Activated naive CD8-positive, alpha-beta T cell treated with anti-CD3 and anti-CD28 coated beads for 36 hours (primary cell): ENCODE measurements around the gene TPST2. TPM values are rescaled to one million over a fixed set of nuclear protein-coding genes. Genes with fewer than 3 reads are reported as not detected.

Experiments
- DNase-seq: peaks from one replicate; pipeline ENCODE4 v3.0.0; 2021
- H3K27ac Mint-ChIP-seq: one replicate; pipeline ENCODE4 v1.8.0; 2022; ENCODE audit warnings: mild to moderate bottlenecking, moderate library complexity, mixed read lengths
- H3K27me3 Mint-ChIP-seq: one replicate; pipeline ENCODE4 v1.8.0; 2022; ENCODE audit warnings: mild to moderate bottlenecking, mixed read lengths
- H3K36me3 Mint-ChIP-seq: one replicate; pipeline ENCODE4 v1.8.0; 2021; ENCODE audit warnings: mild to moderate bottlenecking, mixed read lengths
- H3K4me1 Mint-ChIP-seq: one replicate; pipeline ENCODE4 v1.8.0; 2021; ENCODE audit warnings: mixed read lengths
- H3K4me3 Mint-ChIP-seq: one replicate; pipeline ENCODE4 v1.8.0; 2022; ENCODE audit warnings: mild to moderate bottlenecking, moderate library complexity, mixed read lengths
- H3K9me3 Mint-ChIP-seq: one replicate; pipeline ENCODE4 v1.8.0; 2022; ENCODE audit warnings: mixed read lengths
- total RNA-seq, 2 experiments: library from RNA; stranded (reverse); gene quantifications; one replicate each; pipeline ENCODE4 v1.2.3, GENCODE V29; 2021

Gene TPST2
- total RNA-seq, 2 experiments from 2014 or later: 32.1 to 35.0 TPM

DNA sequence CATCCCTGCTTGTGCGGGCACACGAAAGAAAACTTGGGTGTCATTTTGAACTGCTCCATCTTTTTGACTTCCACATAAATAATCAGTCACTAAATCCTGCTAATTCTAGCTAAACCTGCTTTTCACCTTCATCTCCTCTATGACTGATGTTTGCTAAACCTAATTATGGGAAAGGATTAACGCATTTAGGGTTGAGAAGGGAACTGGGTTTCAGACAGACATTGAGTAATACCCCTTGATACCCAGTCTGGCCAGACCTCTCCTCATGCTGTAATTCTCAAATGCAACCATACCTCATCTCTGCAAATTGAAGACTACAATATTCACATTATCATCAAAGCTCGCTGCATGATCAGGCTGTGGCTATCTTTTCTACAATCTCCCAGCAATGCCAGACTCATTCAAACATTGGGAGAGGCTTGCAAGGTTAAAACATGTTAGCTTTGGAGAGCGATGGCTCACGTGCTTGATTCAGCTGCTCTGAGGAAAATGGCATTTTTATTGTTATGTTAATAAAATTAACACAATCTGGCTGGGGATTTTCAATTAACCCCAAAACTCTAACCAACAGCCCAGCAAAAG is 108.7 kb downstream of the TPST2 start:
- Mint-ChIP-seq H3K27me3 (no peaks in the 10 kb centered on the region), H3K27ac (peak overlapping the region; percentile 96), H3K36me3 (peaks cover 32% of the 10 kb centered on the region), H3K4me3 (peak overlapping the region; percentile 90), H3K4me1 (peaks cover 65% of the 10 kb centered on the region), H3K9me3 (no peaks in the 10 kb centered on the region)
- DNase-seq: no peak

DNA sequence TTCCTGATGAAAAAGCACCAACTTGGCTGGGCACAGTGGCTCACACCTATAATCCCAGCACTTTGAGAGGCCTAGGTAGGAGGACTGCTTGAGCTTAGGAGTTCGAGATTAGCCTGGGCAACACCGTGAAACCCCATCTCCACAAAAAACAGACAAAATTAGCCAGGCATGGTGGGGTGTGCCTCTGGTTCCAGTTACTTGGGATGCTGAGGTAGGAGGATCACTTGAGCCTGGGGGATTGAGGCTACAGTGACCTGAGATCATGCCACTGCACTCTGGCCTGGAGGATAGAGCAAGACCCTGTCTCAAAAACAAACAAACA is 109.4 kb downstream of the TPST2 start:
- Mint-ChIP-seq H3K36me3 (peaks cover 32% of the 10 kb centered on the region), H3K4me1 (peaks cover 58% of the 10 kb centered on the region), H3K27ac (peak overlapping the region; percentile 59), H3K4me3 (peak overlapping the region; percentile 90), H3K27me3 (no peaks in the 10 kb centered on the region), H3K9me3 (no peaks in the 10 kb centered on the region)
- no peak for DNase-seq

GRCh38 chr22:26479792-26480610 is 109.9 kb downstream of the TPST2 start:
- Mint-ChIP-seq H3K9me3 (no peaks in the 10 kb centered on the region), H3K4me1 (peaks cover 53% of the 10 kb centered on the region), H3K36me3 (peaks cover 32% of the 10 kb centered on the region), H3K27ac (peak overlapping the region; percentile 59), H3K4me3 (peak overlapping the region; percentile 90), H3K27me3 (no peaks in the 10 kb centered on the region)
- DNase-seq: no peak

DNA sequence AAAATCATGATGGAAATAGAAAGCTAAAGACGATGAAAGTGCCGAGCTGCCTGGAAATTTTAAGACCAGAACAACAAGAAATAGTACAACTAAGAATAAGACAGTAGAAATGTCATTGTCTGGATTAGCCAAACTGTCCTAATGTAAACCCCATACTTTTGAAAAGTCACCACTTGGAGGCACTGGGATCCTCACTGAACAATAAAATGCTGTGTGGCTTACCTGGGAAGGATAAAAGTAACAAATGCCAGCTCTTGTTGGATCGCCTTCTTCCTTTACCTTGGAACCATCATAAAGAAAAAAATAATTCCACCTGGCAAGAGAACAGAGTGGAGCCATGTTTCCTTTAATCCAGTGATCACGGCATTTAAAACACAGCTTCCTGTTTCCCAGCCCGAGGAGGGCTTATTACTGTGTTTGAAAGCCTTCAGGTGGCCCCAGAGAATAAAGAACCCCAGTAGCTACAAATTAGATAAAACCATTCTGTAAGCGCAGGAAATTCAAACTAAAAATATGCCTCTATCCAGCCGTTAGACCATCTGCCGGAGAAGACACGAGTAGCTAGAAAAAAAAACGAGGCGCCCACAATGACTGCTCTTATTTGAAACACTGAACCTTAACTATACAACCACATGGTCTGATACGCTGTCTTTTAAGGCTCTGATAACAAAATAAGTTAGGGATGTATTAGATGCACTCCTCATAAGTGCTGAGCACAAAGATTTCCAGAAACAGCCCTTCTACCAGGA is 110.7 kb downstream of the TPST2 start:
- Mint-ChIP-seq H3K9me3 (no peaks in the 10 kb centered on the region), H3K4me1 (peaks cover 52% of the 10 kb centered on the region), H3K27me3 (no peaks in the 10 kb centered on the region), H3K27ac (peak overlapping the region; percentile 51), H3K36me3 (peaks cover 34% of the 10 kb centered on the region), H3K4me3 (peak overlapping the region; percentile 90)
- DNase-seq: no peak

DNA sequence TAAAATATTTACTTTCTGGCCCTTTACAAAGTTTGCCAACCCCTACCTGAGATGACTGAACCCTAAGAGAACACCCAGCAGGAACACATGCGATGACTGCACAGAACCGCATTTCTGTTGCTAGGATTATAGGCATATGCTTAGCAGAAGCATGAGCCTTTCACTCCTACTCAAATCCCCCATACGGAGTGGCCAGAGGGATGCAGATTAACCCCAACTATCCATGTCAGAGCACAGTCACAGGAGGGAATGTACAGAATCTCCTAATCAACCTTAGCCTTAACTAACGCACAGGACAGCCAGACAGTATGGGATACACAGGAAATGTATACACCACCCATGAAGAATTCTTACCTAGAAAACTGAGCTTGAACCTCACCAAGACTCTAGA is 112.6 kb downstream of the TPST2 start:
- peaks cover 34% of the 10 kb centered on the region for H3K36me3 Mint-ChIP-seq
- H3K27ac Mint-ChIP-seq: no peak overlapping the region
- H3K4me3 Mint-ChIP-seq: no peak overlapping the region
- no peak for DNase-seq
- H3K27me3 Mint-ChIP-seq: no peaks in the 10 kb centered on the region
- H3K9me3 Mint-ChIP-seq: no peaks in the 10 kb centered on the region
- peaks cover 45% of the 10 kb centered on the region for H3K4me1 Mint-ChIP-seq

GRCh38 chr22:26476705-26477340 is 113.1 kb downstream of the TPST2 start:
- H3K27ac Mint-ChIP-seq: no peak overlapping the region
- no peak for DNase-seq
- H3K4me3 Mint-ChIP-seq: no peak overlapping the region
- no peaks in the 10 kb centered on the region for H3K9me3 Mint-ChIP-seq
- H3K4me1 Mint-ChIP-seq: peaks cover 40% of the 10 kb centered on the region
- peaks cover 33% of the 10 kb centered on the region for H3K36me3 Mint-ChIP-seq
- no peaks in the 10 kb centered on the region for H3K27me3 Mint-ChIP-seq

DNA sequence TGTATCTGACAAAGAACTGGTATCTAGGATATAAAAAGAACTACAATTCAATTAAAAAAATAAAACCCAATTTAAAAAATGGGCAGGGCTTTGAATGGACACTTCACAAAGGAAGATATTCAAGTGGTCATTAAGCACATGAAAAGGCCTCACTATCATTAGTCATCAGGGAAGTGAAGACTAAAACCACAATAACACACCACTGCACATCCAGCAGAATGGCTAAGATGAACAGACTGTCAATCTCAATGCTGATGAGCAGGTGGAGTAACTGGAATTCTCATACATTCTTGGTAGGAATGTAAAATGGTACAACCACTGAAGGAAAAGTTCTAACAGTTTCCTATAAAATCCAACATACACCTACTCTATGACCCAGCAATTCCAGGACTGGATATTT is 115.2 kb downstream of the TPST2 start:
- no peak overlapping the region for H3K27ac Mint-ChIP-seq
- peaks cover 18% of the 10 kb centered on the region for H3K36me3 Mint-ChIP-seq
- H3K4me1 Mint-ChIP-seq: peaks cover 22% of the 10 kb centered on the region
- H3K27me3 Mint-ChIP-seq: no peaks in the 10 kb centered on the region
- no peaks in the 10 kb centered on the region for H3K9me3 Mint-ChIP-seq
- no peak for DNase-seq
- no peak overlapping the region for H3K4me3 Mint-ChIP-seq

Other genes starting within 250 kb of the TPST2 start
- gene ASPHD2, start 160.9 kb downstream of the TPST2 start, total RNA-seq: 10 to 100 TPM; 14.9 to 15.9 TPM
- gene HPS4, start 106.3 kb downstream of the TPST2 start, total RNA-seq: 10 to 100 TPM; 46.9 to 51.3 TPM
- gene SRRD, start 106.3 kb downstream of the TPST2 start, total RNA-seq: 10 to 100 TPM; 34.5 to 36.6 TPM
- 10 to 100 TPM; 45.9 to 50.1 TPM for gene TFIP11, start 77.7 kb downstream of the TPST2 start, total RNA-seq
- gene CRYBB1, start 27.9 kb upstream of the TPST2 start, total RNA-seq: not detected
- not detected for gene CRYBA4, start 31.8 kb upstream of the TPST2 start, total RNA-seq
- 1 to 10 TPM; 5.1 to 5.9 TPM for gene MIAT, start 67.5 kb upstream of the TPST2 start, total RNA-seq